ENCODE measurements around the gene NUP58. TPM values are rescaled to one million over a fixed set of nuclear protein-coding genes. Genes with fewer than 3 reads are reported as not detected.

NUP58 gene
- total and polyA plus RNA-seq, 10 of the 15 experiments (the other 5 are each of a cell fraction or from before 2014, with no cell fraction given), result 12.1 to 78.0 (median 48.9) TPM

DNA sequence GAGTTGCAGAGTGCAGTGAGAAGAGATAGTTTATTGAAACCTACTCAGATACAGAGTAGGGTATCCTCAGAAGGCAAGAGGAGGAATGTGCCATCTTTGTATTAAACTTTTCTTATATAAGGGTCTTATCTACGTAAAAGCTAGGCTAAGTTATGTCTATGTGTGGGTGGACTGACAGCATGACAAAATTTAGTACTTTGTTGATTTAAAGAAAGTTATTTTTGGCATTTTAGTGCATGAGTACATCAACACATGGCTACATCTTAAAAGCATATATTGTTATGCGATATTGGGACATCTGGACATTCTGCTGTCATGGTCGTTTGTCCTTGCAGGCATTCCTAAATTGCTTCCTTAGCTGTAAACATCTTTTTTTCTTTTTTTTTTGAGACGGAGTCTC lies 51.4 kb downstream of the NUP58 start:
- no peak for TF ChIP-seq CEBPB (IDR thresholded peaks at IDR 0.05; ENCODE audit: borderline replicate concordance in 1 of 2, low read depth in 2 of 2, low read length in 2 of 2)
- TF ChIP-seq IKZF2 (IDR thresholded peaks at IDR 0.05), result no peak
- TF ChIP-seq HDAC2 (IDR thresholded peaks at IDR 0.05), result no peak
- TF ChIP-seq CTCF (IDR thresholded peaks at IDR 0.05 in 2 of 3, conservative IDR thresholded peaks at IDR 0.05 in 1 of 3; ENCODE audit: control insufficient read depth in 2 of 3, extremely low read depth in 1 of 3, insufficient read depth in 1 of 3, low read depth in 3 of 3, low read length in 3 of 3), result no peak
- no peak for TF ChIP-seq SRF (IDR thresholded peaks at IDR 0.05; ENCODE audit: low read depth in 2 of 2, low read length in 2 of 2)
- TF ChIP-seq RAD51 (IDR thresholded peaks at IDR 0.05), result no peak
- TF ChIP-seq NR2C2 (IDR thresholded peaks at IDR 0.05; ENCODE audit: borderline replicate concordance, control insufficient read depth, insufficient read length, low read depth), result no peak
- TF ChIP-seq CHD4 (IDR thresholded peaks at IDR 0.05), result no peak
- no peak for TF ChIP-seq STAT1 (conservative IDR thresholded peaks at IDR 0.05)
- no peak for TF ChIP-seq MYC (IDR thresholded peaks at IDR 0.05; ENCODE audit: insufficient read depth, insufficient read length, insufficient replicate concordance, low read length, severe bottlenecking)
- TF ChIP-seq RELA (IDR thresholded peaks at IDR 0.05; ENCODE audit: borderline replicate concordance, partially characterized antibody), result no peak
- no peak for TF ChIP-seq MEF2B (IDR thresholded peaks at IDR 0.05; ENCODE audit: partially characterized antibody, poor library complexity, severe bottlenecking)
- TF ChIP-seq PAX5 (IDR thresholded peaks at IDR 0.05; ENCODE audit: borderline replicate concordance, low read depth, low read length), result no peak
- no peak for TF ChIP-seq YBX1 (IDR thresholded peaks at IDR 0.05)
- SMC1A ChIA-PET (ENCODE audit: uncharacterized antibody, unreplicated experiment), result no interaction called here
- 28% methylated on average over 4 of the region's 4 CpGs for WGBS (ENCODE audit: insufficient coverage, insufficient replicate concordance, low lambda C conversion rate, missing lambda C conversion rate)
- RAD21 ChIA-PET (ENCODE audit: unreplicated experiment), result no interaction called here
- Histone ChIP-seq H3K36me3 (ENCODE audit: control insufficient read depth in 2 of 2, insufficient read depth in 2 of 2, low read length in 1 of 2) (no peaks in the 10 kb centered on the region), H3K4me3 (no peak overlapping the region), H3K27ac (ENCODE audit: control insufficient read depth, insufficient read depth) (no peak overlapping the region), H3K27me3 (replicated peaks in 1 of 2; ENCODE audit: control insufficient read depth in 2 of 2, insufficient read depth in 2 of 2, low read length in 1 of 2) (no peaks in the 10 kb centered on the region), H4K20me1 (ENCODE audit: control insufficient read depth, insufficient read depth) (no peaks in the 10 kb centered on the region), H3K9me3 (replicated peaks; ENCODE audit: control insufficient read depth, insufficient read depth, low read length) (no peaks in the 10 kb centered on the region), H3K4me2 (ENCODE audit: control insufficient read depth, insufficient read depth) (no peak overlapping the region), H3K4me1 (ENCODE audit: control insufficient read depth, insufficient read depth, low read length) (no peaks in the 10 kb centered on the region), H2AFZ (ENCODE audit: control insufficient read depth, low read depth, low read length) (no peak overlapping the region), H3K79me2 (ENCODE audit: control insufficient read depth, insufficient read depth, low read length) (no peaks in the 10 kb centered on the region), H3K9ac (ENCODE audit: control insufficient read depth, insufficient read depth, low read length) (no peak overlapping the region)
- FAIRE-seq (no peak), ATAC-seq (no peak), DNase-seq (ENCODE audit: low read depth, low spot score) (no peak)
- CTCF ChIA-PET, result no interaction called here
- intact Hi-C loops (cut with micrococcal nuclease; ENCODE audit: unreplicated experiment) (no loop called here), in situ Hi-C loops (cut with MboI) (no loop called here)
- POLR2A ChIA-PET, result no interaction called here
- no TSS peak for BruUV-seq (replicated peaks)

All from GM12878 (cell line).